ENCODE data around the gene CEP162.
"Not testable (repeated sequence)": the region's sequence is repeated elsewhere in the genome, so short reads cannot be mapped to it uniquely, and the experiment has no call there.

Gene CEP162

GRCh38 chr6:84224251-84224650 lies 3.2 kb downstream of the CEP162 start:
- peak; percentile 23 for DNase-seq (ENCODE audit: low read depth)

- peak; percentile 1 for DNase-seq (ENCODE audit: low read depth)
These were observed 3.8 kb downstream of the CEP162 start for GRCh38 chr6:84223608-84224007.

GRCh38 chr6:84222426-84222825 lies 5.0 kb downstream of the CEP162 start:
- no peak for DNase-seq (ENCODE audit: low read depth)

GRCh38 chr6:84220809-84221409 lies 6.5 kb downstream of the CEP162 start:
- DNase-seq (ENCODE audit: low read depth): peak; percentile 7

- DNase-seq (ENCODE audit: low read depth): no peak
These were observed 9.4 kb downstream of the CEP162 start for GRCh38 chr6:84218091-84218490.

GRCh38 chr6:84213217-84213616 lies 14.2 kb downstream of the CEP162 start:
- no peak for DNase-seq (ENCODE audit: low read depth)

- DNase-seq (ENCODE audit: low read depth): no peak
These were observed 23.4 kb downstream of the CEP162 start for GRCh38 chr6:84204011-84204410.

GRCh38 chr6:84199987-84200386 lies 27.5 kb downstream of the CEP162 start:
- DNase-seq (ENCODE audit: low read depth): not testable (repeated sequence)

GRCh38 chr6:84197708-84198107 lies 29.7 kb downstream of the CEP162 start:
- DNase-seq (ENCODE audit: low read depth): no peak

GRCh38 chr6:84193114-84193708 lies 34.2 kb downstream of the CEP162 start:
- DNase-seq (ENCODE audit: low read depth): peak; percentile 34

GRCh38 chr6:84191802-84192201 lies 35.6 kb downstream of the CEP162 start:
- DNase-seq (ENCODE audit: low read depth): no peak

GRCh38 chr6:84189356-84189755 lies 38.1 kb downstream of the CEP162 start:
- DNase-seq (ENCODE audit: low read depth): not testable (repeated sequence)

- no peak for DNase-seq (ENCODE audit: low read depth)
These were observed 44.0 kb downstream of the CEP162 start for GRCh38 chr6:84183430-84183829.

GRCh38 chr6:84182001-84182400 lies 45.4 kb downstream of the CEP162 start:
- no peak for DNase-seq (ENCODE audit: low read depth)

- no peak for DNase-seq (ENCODE audit: low read depth)
These were observed 50.2 kb downstream of the CEP162 start for GRCh38 chr6:84177241-84177640.

- DNase-seq (ENCODE audit: low read depth): no peak
These were observed 54.9 kb downstream of the CEP162 start for GRCh38 chr6:84172574-84172973.

- no peak for DNase-seq (ENCODE audit: low read depth)
These were observed 55.4 kb downstream of the CEP162 start for GRCh38 chr6:84172080-84172479.

- no peak for DNase-seq (ENCODE audit: low read depth)
These were observed 60.0 kb downstream of the CEP162 start for GRCh38 chr6:84167457-84167856.

GRCh38 chr6:84166395-84166794 lies 61.0 kb downstream of the CEP162 start:
- no peak for DNase-seq (ENCODE audit: low read depth)

GRCh38 chr6:84164328-84164727 lies 63.1 kb downstream of the CEP162 start:
- DNase-seq (ENCODE audit: low read depth): not testable (repeated sequence)

GRCh38 chr6:84161190-84161589 lies 66.3 kb downstream of the CEP162 start:
- DNase-seq (ENCODE audit: low read depth): no peak

GRCh38 chr6:84156306-84156705 lies 71.1 kb downstream of the CEP162 start:
- DNase-seq (ENCODE audit: low read depth): no peak

GRCh38 chr6:84151669-84152068 lies 75.8 kb downstream of the CEP162 start:
- DNase-seq (ENCODE audit: low read depth): no peak

- DNase-seq (ENCODE audit: low read depth): peak; percentile 89
These were observed 76.7 kb downstream of the CEP162 start for GRCh38 chr6:84150705-84151104.

Data from GM04504 (cell line).